GM10847 (cell line): Measurements from ENCODE around the gene L3MBTL1.

ENCODE experiments used
- POLR2A ChIP-seq: IDR thresholded peaks from 2 replicates; pipeline ENCODE4 v1.6.1; 2011; ENCODE audit not compliant: insufficient read length; ENCODE audit errors: extremely low read depth

Gene L3MBTL1

GRCh38 chr20:43583982-43584432 lies 76.5 kb downstream of the L3MBTL1 start:
- TF ChIP-seq POLR2A, result no peak

GRCh38 chr20:43584448-43585136 lies 77.1 kb downstream of the L3MBTL1 start:
- TF ChIP-seq POLR2A, result no peak

- no peak for TF ChIP-seq POLR2A
Measured at GRCh38 chr20:43586641-43587040, 79.1 kb downstream of the L3MBTL1 start.

- TF ChIP-seq POLR2A, result no peak
Measured at GRCh38 chr20:43590036-43590391, 82.5 kb downstream of the L3MBTL1 start.

GRCh38 chr20:43590392-43591303 lies 83.2 kb downstream of the L3MBTL1 start, which contains the start of gene IFT52:
Gene IFT52, plus strand, starts transcription at chr20:43590937. Its CDS starts 3,762 bp downstream, at chr20:43594699.
- TF ChIP-seq POLR2A, result peak; percentile 58
